CD4-positive, alpha-beta memory T cell (primary cell): Measurements from ENCODE around the gene PRRC2B. TPM values are rescaled to one million over a fixed set of nuclear protein-coding genes. Genes with fewer than 3 reads are reported as not detected.

Experiments used
- CTCF ChIA-PET: fragments of 350-600 bp; sonication (Branson Sonifier 250); formaldehyde crosslinking; loops from one replicate; lab custom pipeline; 2021; ENCODE audit warnings: inconsistent platforms; ENCODE audit not compliant: partially characterized antibody; lab: Charles Lee
- POLR2A ChIA-PET: fragments of 350-600 bp; sonication (Branson Sonifier 250); formaldehyde crosslinking; loops from one replicate; lab custom pipeline; 2021; ENCODE audit not compliant: partially characterized antibody; lab: Charles Lee
- DNase-seq, 5 donors: peaks; one replicate each; pipeline versions ENCODE4 v3.0.0 to v3.0.0-alpha.2; 2020 to 2022; ENCODE audit warnings: mixed read lengths in 1 of 5
- H3K27ac ChIP-seq: one replicate; pipeline ENCODE4 v1.7.0; 2013; ENCODE audit warnings: low read depth, low read length
- H3K27me3 ChIP-seq: 2 replicates; pipeline ENCODE4 v1.7.0; 2013; ENCODE audit warnings: mild to moderate bottlenecking, low read length, moderate library complexity; ENCODE audit not compliant: insufficient read depth
- H3K36me3 ChIP-seq: 2 replicates; pipeline ENCODE4 v1.7.0; 2013; ENCODE audit warnings: mild to moderate bottlenecking, low read length, moderate library complexity; ENCODE audit not compliant: insufficient read depth
- H3K4me1 ChIP-seq: 2 replicates; pipeline ENCODE4 v1.7.0; 2013; ENCODE audit warnings: mild to moderate bottlenecking, low read length, moderate library complexity; ENCODE audit not compliant: insufficient read depth
- H3K4me3 ChIP-seq, 2 donors: one replicate each; pipeline ENCODE4 v1.7.0; 2013; ENCODE audit warnings: low read length in 2 of 2, mild to moderate bottlenecking in 1 of 2
- H3K9me3 ChIP-seq, 2 donors: one replicate each; pipeline ENCODE4 v1.7.0; 2013; ENCODE audit warnings: low read length in 2 of 2, control low read depth in 1 of 2; ENCODE audit not compliant: control insufficient read depth in 1 of 2
- H3K27ac Mint-ChIP-seq, 7 donors: one replicate each; pipeline ENCODE4 v1.8.0; 2020 to 2021; ENCODE audit warnings: mixed read lengths in 7 of 7, mild to moderate bottlenecking in 6 of 7, inconsistent platforms in 3 of 7, moderate library complexity in 3 of 7
- H3K27me3 Mint-ChIP-seq, 2 donors: one replicate each; pipeline ENCODE4 v1.8.0; 2020 to 2021; ENCODE audit warnings: mixed read lengths in 2 of 2
- H3K36me3 Mint-ChIP-seq, 2 donors: one replicate each; pipeline ENCODE4 v1.8.0; 2020 to 2021; ENCODE audit warnings: mixed read lengths in 2 of 2, inconsistent platforms in 1 of 2, mild to moderate bottlenecking in 1 of 2
- H3K4me1 Mint-ChIP-seq, 4 donors: one replicate each; pipeline ENCODE4 v1.8.0; 2020 to 2021; ENCODE audit warnings: mixed read lengths in 4 of 4, mild to moderate bottlenecking in 1 of 4
- H3K4me3 Mint-ChIP-seq, 8 donors: one replicate each; pipeline ENCODE4 v1.8.0; 2020 to 2021; ENCODE audit warnings: mixed read lengths in 8 of 8, mild to moderate bottlenecking in 7 of 8, moderate library complexity in 6 of 8, inconsistent platforms in 3 of 8
- H3K9me3 Mint-ChIP-seq, 8 donors: one replicate each; pipeline ENCODE4 v1.8.0; 2020 to 2021; ENCODE audit warnings: mixed read lengths in 8 of 8, mild to moderate bottlenecking in 5 of 8, inconsistent platforms in 3 of 8, moderate library complexity in 1 of 8
- intact Hi-C: fragments of 100-400 bp; cut with micrococcal nuclease; formaldehyde crosslinking; loops from one replicate; pipeline ENCODE4 v1.15.1; 2023
- polyA plus RNA-seq, 2 donors: library from polyadenylated mRNA; unstranded; fragments of 300-500 nt; fragmentation: Illumina TruSeq; gene quantifications; one replicate each; pipeline ENCODE4 v1.2.3, GENCODE V29; 2021
- total RNA-seq, 2 experiments: library from RNA; stranded (reverse); gene quantifications; one replicate each; pipeline ENCODE4 v1.2.3, GENCODE V29; 2021

PRRC2B gene
- total and polyA plus RNA-seq, 4 experiments from 2014 or later: 2.7 to 343 (median 191) TPM

DNA sequence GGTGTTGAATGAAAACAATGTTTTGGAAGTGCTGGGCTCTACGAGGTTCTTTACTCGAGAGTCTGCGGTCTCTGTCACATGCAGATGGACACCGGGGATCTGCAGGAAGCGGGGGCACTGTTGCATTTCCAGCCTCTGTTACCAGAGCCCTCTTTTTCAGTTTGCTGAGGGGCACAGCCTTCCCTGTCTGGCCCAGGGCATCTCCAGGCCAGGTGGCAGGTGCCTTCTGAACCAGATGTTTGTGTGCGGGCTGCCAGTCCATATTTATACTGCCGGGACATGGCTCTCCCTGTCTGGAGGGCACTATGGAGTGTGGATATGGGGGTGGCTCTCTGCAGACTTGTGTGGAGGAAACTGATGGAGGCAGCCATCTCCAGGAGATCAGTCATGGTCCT lies 90.2 kb downstream of the PRRC2B start:
- Mint-ChIP-seq H3K9me3 (no peaks in the 10 kb centered on the region), H3K36me3 (peaks cover 63 to 95% of the 10 kb centered on the region in 2 donors), H3K4me3 (no peak overlapping the region), H3K4me1 (peaks cover 0 to 3% (median under 1%) of the 10 kb centered on the region in 4 donors), H3K27me3 (no peaks in the 10 kb centered on the region), H3K27ac (peak overlapping the region in 1 of 7 donors; percentile 23)
- H3K4me3 ChIP-seq: no peak overlapping the region
- H3K4me1 ChIP-seq: no peaks in the 10 kb centered on the region
- H3K27me3 ChIP-seq: no peaks in the 10 kb centered on the region
- no peak overlapping the region for H3K27ac ChIP-seq
- POLR2A ChIA-PET: no interaction called here
- H3K9me3 ChIP-seq: no peaks in the 10 kb centered on the region
- intact Hi-C loops: no loop called here
- no peak for DNase-seq
- CTCF ChIA-PET: interaction anchor here (1.2 to 1.3 kb wide), 2 partner anchors 10 to 134 kb away, joined by 3 to 4 read pairs; no protein-coding TSS in a partner anchor
- H3K36me3 ChIP-seq: peaks cover 96% of the 10 kb centered on the region

GRCh38 chr9:131484560-131485185 lies 90.8 kb downstream of the PRRC2B start:
- Histone ChIP-seq H3K4me1 (no peaks in the 10 kb centered on the region), H3K27ac (no peak overlapping the region), H3K36me3 (peaks cover 96% of the 10 kb centered on the region), H3K4me3 (no peak overlapping the region), H3K9me3 (no peaks in the 10 kb centered on the region), H3K27me3 (no peaks in the 10 kb centered on the region)
- H3K27ac Mint-ChIP-seq: peak overlapping the region in 2 of 7 donors; percentile 9 to 22
- intact Hi-C loops: no loop called here
- H3K36me3 Mint-ChIP-seq: peaks cover 62 to 94% of the 10 kb centered on the region in 2 donors
- H3K27me3 Mint-ChIP-seq: no peaks in the 10 kb centered on the region
- DNase-seq: no peak
- POLR2A ChIA-PET: no interaction called here
- no peaks in the 10 kb centered on the region for H3K9me3 Mint-ChIP-seq
- CTCF ChIA-PET: interaction anchor here (1.2 kb wide), 1 partner anchor 11 kb away, joined by 3 read pairs; no protein-coding TSS in a partner anchor
- H3K4me3 Mint-ChIP-seq: no peak overlapping the region
- H3K4me1 Mint-ChIP-seq: peaks cover 0 to 2% (median under 1%) of the 10 kb centered on the region in 4 donors

- H3K27ac ChIP-seq: no peak overlapping the region
- H3K4me3 ChIP-seq: no peak overlapping the region
- intact Hi-C loops: no loop called here
- DNase-seq: no peak
- no peaks in the 10 kb centered on the region for H3K27me3 ChIP-seq
- H3K4me1 Mint-ChIP-seq: peaks cover 0 to 2% (median under 1%) of the 10 kb centered on the region in 4 donors
- no peaks in the 10 kb centered on the region for H3K27me3 Mint-ChIP-seq
- peaks cover 63 to 95% of the 10 kb centered on the region in 2 donors for H3K36me3 Mint-ChIP-seq
- no peaks in the 10 kb centered on the region for H3K9me3 Mint-ChIP-seq
- H3K4me1 ChIP-seq: no peaks in the 10 kb centered on the region
- H3K27ac Mint-ChIP-seq: peak overlapping the region in 2 of 7 donors; percentile 22 to 41
- no peak overlapping the region for H3K4me3 Mint-ChIP-seq
- H3K9me3 ChIP-seq: no peaks in the 10 kb centered on the region
- peaks cover 96% of the 10 kb centered on the region for H3K36me3 ChIP-seq
- ChIA-PET POLR2A (no interaction called here), CTCF (no interaction called here)
These were observed 91.3 kb downstream of the PRRC2B start for GRCh38 chr9:131485206-131485605.

DNA sequence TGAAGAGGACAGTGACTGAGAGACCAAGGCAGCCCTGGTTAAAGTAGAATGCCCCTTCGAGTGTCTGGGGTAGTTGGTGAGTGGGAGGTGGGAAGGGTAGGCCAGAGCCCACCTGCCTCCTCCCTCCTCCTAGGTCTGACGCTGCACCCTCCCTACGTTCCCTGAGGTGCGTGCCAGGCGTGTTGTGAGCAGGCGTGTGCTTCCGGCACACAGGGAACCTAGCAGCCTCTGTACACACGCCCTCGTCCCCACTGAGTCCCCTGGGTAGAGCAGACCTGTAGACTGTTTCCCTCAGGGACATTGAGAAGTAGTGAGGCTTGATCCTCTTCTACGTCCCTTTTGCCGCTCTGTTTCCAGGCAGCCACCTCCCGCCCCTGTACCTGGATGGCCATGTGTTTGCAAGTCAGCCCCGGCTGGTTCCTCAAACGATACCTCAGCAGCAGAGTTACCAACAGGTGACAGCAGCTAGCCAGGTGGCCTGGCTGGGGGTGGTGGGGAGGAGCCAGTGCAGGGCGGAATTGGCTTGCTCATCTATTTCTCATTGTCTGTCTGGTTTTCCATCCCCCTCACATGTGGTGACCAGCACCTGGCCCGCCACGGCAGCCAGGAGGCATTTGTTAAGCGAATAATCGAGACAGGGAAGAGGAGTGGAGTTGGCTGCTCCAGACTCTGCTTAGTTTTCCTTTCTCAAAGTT lies 92.0 kb downstream of the PRRC2B start:
- no peak for DNase-seq
- ChIA-PET CTCF (no interaction called here), POLR2A (interaction anchor here (2.2 kb wide), 1 partner anchor 14 kb away, joined by 8 read pairs; no protein-coding TSS in a partner anchor)
- Mint-ChIP-seq H3K27ac (peak overlapping the region in 4 of 7 donors; percentile 22 to 36 (median 29)), H3K36me3 (peaks cover 68 to 95% of the 10 kb centered on the region in 2 donors), H3K4me3 (no peak overlapping the region), H3K27me3 (no peaks in the 10 kb centered on the region), H3K9me3 (no peaks in the 10 kb centered on the region), H3K4me1 (peaks cover 0 to 2% (median under 1%) of the 10 kb centered on the region in 4 donors)
- H3K36me3 ChIP-seq: peaks cover 96% of the 10 kb centered on the region
- no peaks in the 10 kb centered on the region for H3K9me3 ChIP-seq
- no peaks in the 10 kb centered on the region for H3K27me3 ChIP-seq
- no peaks in the 10 kb centered on the region for H3K4me1 ChIP-seq
- no peak overlapping the region for H3K4me3 ChIP-seq
- intact Hi-C loops: no loop called here
- no peak overlapping the region for H3K27ac ChIP-seq

DNA sequence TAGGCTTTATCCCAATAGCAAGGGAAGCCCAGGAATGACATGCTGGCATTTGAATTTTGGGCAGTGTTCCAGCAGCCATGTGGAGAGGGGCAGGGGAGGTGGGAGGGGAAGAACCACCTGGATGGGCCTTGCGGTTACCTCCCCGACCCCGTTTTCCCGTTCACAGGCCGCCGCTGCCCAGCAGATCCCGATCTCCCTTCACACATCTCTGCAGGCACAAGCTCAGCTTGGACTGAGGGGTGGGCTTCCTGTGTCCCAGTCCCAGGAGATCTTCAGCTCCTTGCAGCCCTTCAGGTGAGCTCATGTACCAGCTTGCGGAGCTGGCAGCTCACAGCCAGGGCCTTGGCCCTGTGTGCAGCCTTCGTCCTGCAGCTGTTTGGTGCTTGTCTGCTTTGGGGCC lies 93.1 kb downstream of the PRRC2B start:
- no peak overlapping the region for H3K4me3 Mint-ChIP-seq
- peaks cover 100% of the 10 kb centered on the region for H3K36me3 ChIP-seq
- H3K27ac Mint-ChIP-seq: no peak overlapping the region
- H3K9me3 Mint-ChIP-seq: no peaks in the 10 kb centered on the region
- peaks cover 67 to 97% of the 10 kb centered on the region in 2 donors for H3K36me3 Mint-ChIP-seq
- POLR2A ChIA-PET: interaction anchor here (2.2 kb wide), 1 partner anchor 13 kb away, joined by 8 read pairs; no protein-coding TSS in a partner anchor
- DNase-seq: no peak
- H3K9me3 ChIP-seq: no peaks in the 10 kb centered on the region
- H3K27me3 Mint-ChIP-seq: no peaks in the 10 kb centered on the region
- no peaks in the 10 kb centered on the region for H3K4me1 ChIP-seq
- peaks cover 0 to 2% (median under 1%) of the 10 kb centered on the region in 4 donors for H3K4me1 Mint-ChIP-seq
- CTCF ChIA-PET: no interaction called here
- H3K27ac ChIP-seq: no peak overlapping the region
- no peaks in the 10 kb centered on the region for H3K27me3 ChIP-seq
- intact Hi-C loops: no loop called here
- no peak overlapping the region for H3K4me3 ChIP-seq

DNA sequence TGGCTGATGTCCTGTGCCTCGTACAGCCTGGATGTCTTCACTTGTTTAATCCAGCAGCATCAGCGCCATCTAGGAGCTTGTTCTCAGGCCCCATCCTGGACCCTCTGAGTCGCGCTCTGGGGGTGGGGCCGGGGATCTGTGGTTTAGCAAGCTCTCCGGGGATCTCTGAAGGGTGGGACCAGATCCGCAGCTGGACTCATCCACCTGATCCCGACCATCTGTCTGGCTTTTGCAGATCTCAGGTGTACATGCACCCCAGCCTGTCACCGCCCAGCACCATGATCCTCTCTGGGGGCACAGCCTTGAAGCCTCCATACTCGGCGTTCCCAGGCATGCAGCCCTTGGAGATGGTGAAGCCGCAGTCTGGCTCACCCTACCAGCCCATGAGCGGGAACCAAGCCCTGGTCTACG lies 93.7 kb downstream of the PRRC2B start:
- Mint-ChIP-seq H3K27ac (peak overlapping the region in 1 of 7 donors; percentile 12), H3K36me3 (peaks cover 67 to 97% of the 10 kb centered on the region in 2 donors), H3K9me3 (no peaks in the 10 kb centered on the region), H3K27me3 (no peaks in the 10 kb centered on the region), H3K4me3 (no peak overlapping the region), H3K4me1 (peaks cover 0 to 2% (median under 1%) of the 10 kb centered on the region in 4 donors)
- ChIA-PET POLR2A (interaction anchor here (2.2 kb wide), 1 partner anchor 13 kb away, joined by 8 read pairs; no protein-coding TSS in a partner anchor), CTCF (no interaction called here)
- DNase-seq: no peak
- intact Hi-C loops: no loop called here
- no peak overlapping the region for H3K27ac ChIP-seq
- H3K27me3 ChIP-seq: no peaks in the 10 kb centered on the region
- peaks cover 100% of the 10 kb centered on the region for H3K36me3 ChIP-seq
- H3K4me3 ChIP-seq: no peak overlapping the region
- H3K4me1 ChIP-seq: no peaks in the 10 kb centered on the region
- no peaks in the 10 kb centered on the region for H3K9me3 ChIP-seq

- peak overlapping the region in 2 of 7 donors; percentile 45 to 46 for H3K27ac Mint-ChIP-seq
- no peaks in the 10 kb centered on the region for H3K4me1 ChIP-seq
- no peaks in the 10 kb centered on the region for H3K27me3 Mint-ChIP-seq
- H3K27me3 ChIP-seq: no peaks in the 10 kb centered on the region
- peaks cover 99% of the 10 kb centered on the region for H3K36me3 ChIP-seq
- H3K27ac ChIP-seq: no peak overlapping the region
- H3K9me3 ChIP-seq: no peaks in the 10 kb centered on the region
- no peak overlapping the region for H3K4me3 ChIP-seq
- no peak for DNase-seq
- intact Hi-C loops: no loop called here
- no peaks in the 10 kb centered on the region for H3K9me3 Mint-ChIP-seq
- no peak overlapping the region for H3K4me3 Mint-ChIP-seq
- H3K36me3 Mint-ChIP-seq: peaks cover 77 to 96% of the 10 kb centered on the region in 2 donors
- peaks cover 0 to 2% (median under 1%) of the 10 kb centered on the region in 4 donors for H3K4me1 Mint-ChIP-seq
- ChIA-PET POLR2A (interaction anchor here (1.0 kb wide), 1 partner anchor 96 kb away, joined by 3 read pairs; no protein-coding TSS in a partner anchor), CTCF (interaction anchor here (0.6 to 2.1 kb wide), 3 partner anchors 9 to 78 kb away, joined by 3 to 4 read pairs (median 3); no protein-coding TSS in a partner anchor)
These were observed 96.6 kb downstream of the PRRC2B start for GRCh38 chr9:131490514-131490913.
